ENCODE measurements around the gene CCNL2. TPM values are rescaled to one million over a fixed set of nuclear protein-coding genes. Genes with fewer than 3 reads are reported as not detected.

The CCNL2 gene
- total RNA-seq, 1 experiment from 2014 or later, result 206 TPM

- CTCF ChIA-PET, result no interaction called here
- Histone ChIP-seq H3K4me1 (ENCODE audit: insufficient read depth, low read length, poor library complexity, severe bottlenecking) (peaks cover 21% of the 10 kb centered on the region), H3K27ac (ENCODE audit: low read depth, low read length, poor library complexity, severe bottlenecking) (no peak overlapping the region), H3K9me3 (ENCODE audit: low read depth, low read length, poor library complexity, severe bottlenecking) (no peaks in the 10 kb centered on the region), H3K36me3 (ENCODE audit: insufficient read depth, low read length, poor library complexity, severe bottlenecking) (peaks cover 64% of the 10 kb centered on the region), H3K27me3 (replicated peaks; ENCODE audit: insufficient read depth, low read depth, low read length, poor library complexity) (no peaks in the 10 kb centered on the region), H3K4me3 (ENCODE audit: low read depth, low read length, poor library complexity, severe bottlenecking) (no peak overlapping the region)
- POLR2A ChIA-PET (ENCODE audit: low non-redundant PET), result no interaction called here
- intact Hi-C loops (cut with micrococcal nuclease; ENCODE audit: unreplicated experiment), result no loop called here
- BruUV-seq (replicated peaks), result no TSS peak
- DNase-seq (ENCODE audit: low spot score), result no peak
- no peak for TF ChIP-seq EZH2 (IDR thresholded peaks at IDR 0.05; ENCODE audit: borderline replicate concordance, low read depth, low read length, poor library complexity, severe bottlenecking)
- no peak for TF ChIP-seq CTCF (conservative IDR thresholded peaks at IDR 0.05; ENCODE audit: low read depth, low read length)
These were observed 2.4 kb upstream of the CCNL2 start for GRCh38 chr1:1401457-1402010.

GRCh38 chr1:1400576-1401456 lies 1.7 kb upstream of the CCNL2 start:
- TF ChIP-seq CTCF (conservative IDR thresholded peaks at IDR 0.05; ENCODE audit: low read depth, low read length) (no peak), EZH2 (IDR thresholded peaks at IDR 0.05; ENCODE audit: borderline replicate concordance, low read depth, low read length, poor library complexity, severe bottlenecking) (no peak)
- ChIA-PET CTCF (interaction anchor here (0.6 kb wide), 1 partner anchor 31 kb away, joined by 3 read pairs; no protein-coding TSS in a partner anchor), POLR2A (ENCODE audit: low non-redundant PET) (interaction anchor here (0.6 kb wide), 1 partner anchor 12 kb away, joined by 6 read pairs; no protein-coding TSS in a partner anchor)
- H3K36me3 ChIP-seq (ENCODE audit: insufficient read depth, low read length, poor library complexity, severe bottlenecking), result peaks cover 63% of the 10 kb centered on the region
- intact Hi-C loops (cut with micrococcal nuclease; ENCODE audit: unreplicated experiment), result no loop called here
- DNase-seq (ENCODE audit: low spot score), result no peak
- peaks cover 17% of the 10 kb centered on the region for H3K4me1 ChIP-seq (ENCODE audit: insufficient read depth, low read length, poor library complexity, severe bottlenecking)
- no TSS peak for BruUV-seq (replicated peaks)
- peak overlapping the region; percentile 97 for H3K4me3 ChIP-seq (ENCODE audit: low read depth, low read length, poor library complexity, severe bottlenecking)
- no peaks in the 10 kb centered on the region for H3K9me3 ChIP-seq (ENCODE audit: low read depth, low read length, poor library complexity, severe bottlenecking)
- H3K27ac ChIP-seq (ENCODE audit: low read depth, low read length, poor library complexity, severe bottlenecking), result peak overlapping the region; percentile 97
- no peaks in the 10 kb centered on the region for H3K27me3 ChIP-seq (replicated peaks; ENCODE audit: insufficient read depth, low read depth, low read length, poor library complexity)

GRCh38 chr1:1399872-1400575 lies 889 bp upstream of the CCNL2 start:
- intact Hi-C loops (cut with micrococcal nuclease; ENCODE audit: unreplicated experiment), result no loop called here
- DNase-seq (ENCODE audit: low spot score), result no peak
- Histone ChIP-seq H3K9me3 (ENCODE audit: low read depth, low read length, poor library complexity, severe bottlenecking) (no peaks in the 10 kb centered on the region), H3K27me3 (replicated peaks; ENCODE audit: insufficient read depth, low read depth, low read length, poor library complexity) (no peaks in the 10 kb centered on the region), H3K36me3 (ENCODE audit: insufficient read depth, low read length, poor library complexity, severe bottlenecking) (peaks cover 63% of the 10 kb centered on the region), H3K4me1 (ENCODE audit: insufficient read depth, low read length, poor library complexity, severe bottlenecking) (peaks cover 11% of the 10 kb centered on the region), H3K4me3 (ENCODE audit: low read depth, low read length, poor library complexity, severe bottlenecking) (peak overlapping the region; percentile 97), H3K27ac (ENCODE audit: low read depth, low read length, poor library complexity, severe bottlenecking) (peak overlapping the region; percentile 97)
- BruUV-seq (replicated peaks), result TSS peak; percentile 60
- CTCF ChIA-PET, result interaction anchor here (0.6 to 1.0 kb wide), 2 partner anchors 25 to 30 kb away, joined by 3 to 4 read pairs; partner anchors contain the start of gene AURKAIP1
- POLR2A ChIA-PET (ENCODE audit: low non-redundant PET), result interaction anchor here (0.6 kb wide), 1 partner anchor 11 kb away, joined by 6 read pairs; no protein-coding TSS in a partner anchor
- TF ChIP-seq EZH2 (IDR thresholded peaks at IDR 0.05; ENCODE audit: borderline replicate concordance, low read depth, low read length, poor library complexity, severe bottlenecking) (no peak), CTCF (conservative IDR thresholded peaks at IDR 0.05; ENCODE audit: low read depth, low read length) (no peak)
